Measurements from ENCODE around the gene KDM2A.
"Not testable (repeated sequence)": the region's sequence is repeated elsewhere in the genome, so short reads cannot be mapped to it uniquely, and the experiment has no call there.

Gene KDM2A

GRCh38 chr11:67117672-67118180, 1.3 kb upstream of the KDM2A start:
- peak in 1 of 2 donors; percentile 20 for DNase-seq (ENCODE audit: low read depth in 2 of 2)

GRCh38 chr11:67118181-67118766, 789 bp upstream of the KDM2A start:
- DNase-seq (ENCODE audit: low read depth in 2 of 2), result peak in 1 of 2 donors; percentile 36

GRCh38 chr11:67119585-67120391, 725 bp downstream of the KDM2A start:
- no peak for DNase-seq (ENCODE audit: low read depth in 2 of 2)

GRCh38 chr11:67120456-67120855, 1.4 kb downstream of the KDM2A start:
- no peak for DNase-seq (ENCODE audit: low read depth in 2 of 2)

GRCh38 chr11:67120881-67121710, 2.0 kb downstream of the KDM2A start:
- no peak for DNase-seq (ENCODE audit: low read depth in 2 of 2)

GRCh38 chr11:67123801-67124200, 4.7 kb downstream of the KDM2A start:
- not testable (repeated sequence) for DNase-seq (ENCODE audit: low read depth in 2 of 2)

GRCh38 chr11:67126243-67126642, 7.2 kb downstream of the KDM2A start:
- DNase-seq (ENCODE audit: low read depth in 2 of 2), result not testable (repeated sequence)

- no peak for DNase-seq (ENCODE audit: low read depth in 2 of 2)
These were observed 7.9 kb downstream of the KDM2A start for GRCh38 chr11:67126986-67127385.

GRCh38 chr11:67130861-67131260, 11.8 kb downstream of the KDM2A start:
- DNase-seq (ENCODE audit: low read depth in 2 of 2), result not testable (repeated sequence)

- DNase-seq (ENCODE audit: low read depth in 2 of 2), result no peak
These were observed 17.1 kb downstream of the KDM2A start for GRCh38 chr11:67136156-67136555.

GRCh38 chr11:67138922-67139321, 19.9 kb downstream of the KDM2A start:
- no peak for DNase-seq (ENCODE audit: low read depth in 2 of 2)

- DNase-seq (ENCODE audit: low read depth in 2 of 2), result no peak
These were observed 27.6 kb downstream of the KDM2A start for GRCh38 chr11:67146516-67147226.

GRCh38 chr11:67153971-67154370, 34.9 kb downstream of the KDM2A start:
- DNase-seq (ENCODE audit: low read depth in 2 of 2), result no peak

GRCh38 chr11:67154726-67155125, 35.7 kb downstream of the KDM2A start:
- no peak for DNase-seq (ENCODE audit: low read depth in 2 of 2)

- DNase-seq (ENCODE audit: low read depth in 2 of 2), result no peak
These were observed 38.6 kb downstream of the KDM2A start for GRCh38 chr11:67157691-67158090.

GRCh38 chr11:67158221-67158620, 39.2 kb downstream of the KDM2A start:
- no peak for DNase-seq (ENCODE audit: low read depth in 2 of 2)

GRCh38 chr11:67160045-67160444, 41.0 kb downstream of the KDM2A start:
- no peak for DNase-seq (ENCODE audit: low read depth in 2 of 2)

GRCh38 chr11:67160872-67161783, 42.1 kb downstream of the KDM2A start:
- DNase-seq (ENCODE audit: low read depth in 2 of 2), result no peak

GRCh38 chr11:67163006-67163405, 43.9 kb downstream of the KDM2A start:
- DNase-seq (ENCODE audit: low read depth in 2 of 2), result no peak

- no peak for DNase-seq (ENCODE audit: low read depth in 2 of 2)
These were observed 46.6 kb downstream of the KDM2A start for GRCh38 chr11:67165623-67166022.

GRCh38 chr11:67167091-67167490, 48.0 kb downstream of the KDM2A start:
- no peak for DNase-seq (ENCODE audit: low read depth in 2 of 2)

All from stimulated activated CD8-positive, alpha-beta memory T cell treated with anti-CD3 and anti-CD28 coated beads, Interleukin-15, amount 100 ng/mL, for 4 hours (primary cell).